GM12878 (cell line): ENCODE results near the gene RSPRY1. TPM values are rescaled to one million over a fixed set of nuclear protein-coding genes. Genes with fewer than 3 reads are reported as not detected.

ENCODE experiments used
- CTCF ChIP-seq, 3 experiments: IDR thresholded peaks in 2 of 3; conservative IDR thresholded peaks in 1 of 3; 2 replicates each; pipeline ENCODE4 v1.5.1; 2011; ENCODE audit warnings: low read depth in 3 of 3, low read length in 3 of 3, mild to moderate bottlenecking in 3 of 3, control low read depth in 2 of 3, moderate library complexity in 2 of 3, inconsistent platforms in 1 of 3, mixed read lengths in 1 of 3; ENCODE audit not compliant: control insufficient read depth in 2 of 3, insufficient read depth in 1 of 3; ENCODE audit errors: extremely low read depth in 1 of 3
- ESRRA ChIP-seq: IDR thresholded peaks from 2 replicates; pipeline ENCODE4 v1.6.1; 2012; ENCODE audit warnings: mild to moderate bottlenecking, low read length, improper control_type of control experiment
- MEF2B ChIP-seq: fragments of 450-650 bp; IDR thresholded peaks from 2 replicates; pipeline ENCODE4 v1.6.1; 2018; ENCODE audit warnings: mild to moderate bottlenecking, moderate library complexity; ENCODE audit not compliant: partially characterized antibody, poor library complexity, severe bottlenecking
- NFYA ChIP-seq: IDR thresholded peaks from 2 replicates; pipeline ENCODE4 v1.6.1; 2011; ENCODE audit warnings: low read depth, mild to moderate bottlenecking, low read length, improper control_type of control experiment, borderline replicate concordance
- SIN3A ChIP-seq: IDR thresholded peaks from 2 replicates; pipeline ENCODE4 v1.6.1; 2012; ENCODE audit warnings: low read depth, low read length, improper control_type of control experiment
- SIX5 ChIP-seq: IDR thresholded peaks from 2 replicates; pipeline ENCODE4 v1.6.1; 2011; ENCODE audit warnings: mild to moderate bottlenecking, low read depth, low read length, moderate library complexity; ENCODE audit not compliant: severe bottlenecking
- SMC3 ChIP-seq: IDR thresholded peaks from 2 replicates; pipeline ENCODE4 v1.6.1; 2011; ENCODE audit warnings: low read length, improper control_type of control experiment, borderline replicate concordance
- SREBF2 ChIP-seq: IDR thresholded peaks from 2 replicates; pipeline ENCODE4 v1.6.1; 2012; ENCODE audit warnings: mild to moderate bottlenecking, low read length
- STAT1 ChIP-seq: fragments of 450-650 bp; conservative IDR thresholded peaks from 2 replicates; pipeline ENCODE4 v1.6.1; 2014; ENCODE audit warnings: antibody characterized with exemption, mild to moderate bottlenecking
- TCF3 ChIP-seq: IDR thresholded peaks from 2 replicates; pipeline ENCODE4 v1.6.1; 2012; ENCODE audit warnings: low read depth, mild to moderate bottlenecking, low read length, borderline replicate concordance; ENCODE audit not compliant: insufficient read depth
- ZNF24 ChIP-seq: fragments of 450-650 bp; IDR thresholded peaks from 2 replicates; pipeline ENCODE4 v1.6.1; 2017; ENCODE audit warnings: antibody characterized with exemption, mild to moderate bottlenecking
- polyA plus RNA-seq, 11 experiments: library from polyadenylated mRNA; depleted of rRNA in 4 of 11; unstranded in 6 of 11; stranded (reverse) in 5 of 11; fragments of >200 nt; fragmentation: Nextera tagmentation in 4 of 11; fragmentation: Illumina TruSeq in 1 of 11; extraction: Ambion mirVana in 4 of 11; extraction: Trizol in 1 of 11; gene quantifications; 1 replicate in 1 of 11; 2 replicates in 10 of 11; pipeline versions ENCODE4 v1.2.1 to v1.2.3, GENCODE V29; 2011 to 2016; ENCODE audit warnings: inconsistent platforms in 2 of 11, missing spikeins in 2 of 11, low read depth in 1 of 11
- total RNA-seq, 4 experiments: library from RNA; depleted of rRNA in 3 of 4; stranded (reverse); fragments of >200 nt in 3 of 4; fragmentation: Illumina TruSeq in 1 of 4; extraction: Trizol in 1 of 4; gene quantifications; 2 replicates each; pipeline versions ENCODE4 v1.2.1 to v1.2.3, GENCODE V29; 2013 to 2021

RSPRY1 gene
- total and polyA plus RNA-seq, 10 of the 15 experiments (the other 5 are each of a cell fraction or from before 2014, with no cell fraction given) = 18.5 to 57.0 (median 41.2) TPM

GRCh38 chr16:57192720-57193486 lies 6.8 kb downstream of the RSPRY1 start (continued):
- no peak for TF ChIP-seq NFYA
- TF ChIP-seq SIX5 = no peak
- no peak for TF ChIP-seq SIN3A
- no peak for TF ChIP-seq ZNF24
- TF ChIP-seq SMC3 = no peak
- TF ChIP-seq ESRRA = no peak
- TF ChIP-seq TCF3 = no peak
- TF ChIP-seq MEF2B = no peak
- no peak for TF ChIP-seq CTCF (IDR thresholded peaks at IDR 0.05 in 2 of 3, conservative IDR thresholded peaks at IDR 0.05 in 1 of 3; ENCODE audit: control insufficient read depth in 2 of 3, extremely low read depth in 1 of 3, insufficient read depth in 1 of 3, low read depth in 3 of 3, low read length in 3 of 3)
- TF ChIP-seq STAT1 = no peak
- no peak for TF ChIP-seq SREBF2
- TF ChIP-seq, all 136 proteins: peak for 0
